GM10248 (cell line): Measurements from ENCODE around the gene KLF11.
A peak's percentile ranks its signal among the peaks of the same experiment; 100 is the strongest.

Source experiments
- CTCF ChIA-PET: fragments of 300-600 bp; sonication (Branson Sonifier 250); formaldehyde crosslinking; extraction: SDS; loops from one replicate; lab custom pipeline; 2021; ENCODE audit warnings: antibody characterized with exemption; lab: Yijun Ruan, JAX
- POLR2A ChIA-PET: fragments of 350-650 bp; sonication (Branson Sonifier 250); formaldehyde crosslinking; extraction: SDS; loops from one replicate; lab custom pipeline; 2020; ENCODE audit warnings: antibody characterized with exemption; lab: Yijun Ruan, JAX
- DNase-seq: peaks from one replicate; pipeline ENCODE4 v3.0.0; 2012; ENCODE audit errors: extremely low spot score
- TF ChIP-seq, protein P1 (sequence below): IDR thresholded peaks from 2 replicates; pipeline ENCODE4 v1.5.1; 2012; ENCODE audit warnings: mild to moderate bottlenecking, low read depth; ENCODE audit errors: extremely low read depth, missing control alignments, control extremely low read depth

The KLF11 gene

GRCh38 chr2:10043256-10043905, at the start of gene KLF11:
Gene KLF11 (plus strand): TSS chr2:10043550. CDS start chr2:10043717, 167 bp downstream.
- POLR2A ChIA-PET: interaction anchor here (1.4 kb wide), 1 partner anchor 200 kb away, joined by 3 read pairs; the partner anchor contains the start of gene TAF1B
- DNase-seq: peak; percentile 88
- TF ChIP-seq, protein P1, sequence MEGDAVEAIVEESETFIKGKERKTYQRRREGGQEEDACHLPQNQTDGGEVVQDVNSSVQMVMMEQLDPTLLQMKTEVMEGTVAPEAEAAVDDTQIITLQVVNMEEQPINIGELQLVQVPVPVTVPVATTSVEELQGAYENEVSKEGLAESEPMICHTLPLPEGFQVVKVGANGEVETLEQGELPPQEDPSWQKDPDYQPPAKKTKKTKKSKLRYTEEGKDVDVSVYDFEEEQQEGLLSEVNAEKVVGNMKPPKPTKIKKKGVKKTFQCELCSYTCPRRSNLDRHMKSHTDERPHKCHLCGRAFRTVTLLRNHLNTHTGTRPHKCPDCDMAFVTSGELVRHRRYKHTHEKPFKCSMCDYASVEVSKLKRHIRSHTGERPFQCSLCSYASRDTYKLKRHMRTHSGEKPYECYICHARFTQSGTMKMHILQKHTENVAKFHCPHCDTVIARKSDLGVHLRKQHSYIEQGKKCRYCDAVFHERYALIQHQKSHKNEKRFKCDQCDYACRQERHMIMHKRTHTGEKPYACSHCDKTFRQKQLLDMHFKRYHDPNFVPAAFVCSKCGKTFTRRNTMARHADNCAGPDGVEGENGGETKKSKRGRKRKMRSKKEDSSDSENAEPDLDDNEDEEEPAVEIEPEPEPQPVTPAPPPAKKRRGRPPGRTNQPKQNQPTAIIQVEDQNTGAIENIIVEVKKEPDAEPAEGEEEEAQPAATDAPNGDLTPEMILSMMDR: no peak
- CTCF ChIA-PET: interaction anchor here (0.9 to 11.3 kb wide), 3 partner anchors 28 to 229 kb away, joined by 4 to 74 read pairs (median 13); no protein-coding TSS in a partner anchor

DNA sequence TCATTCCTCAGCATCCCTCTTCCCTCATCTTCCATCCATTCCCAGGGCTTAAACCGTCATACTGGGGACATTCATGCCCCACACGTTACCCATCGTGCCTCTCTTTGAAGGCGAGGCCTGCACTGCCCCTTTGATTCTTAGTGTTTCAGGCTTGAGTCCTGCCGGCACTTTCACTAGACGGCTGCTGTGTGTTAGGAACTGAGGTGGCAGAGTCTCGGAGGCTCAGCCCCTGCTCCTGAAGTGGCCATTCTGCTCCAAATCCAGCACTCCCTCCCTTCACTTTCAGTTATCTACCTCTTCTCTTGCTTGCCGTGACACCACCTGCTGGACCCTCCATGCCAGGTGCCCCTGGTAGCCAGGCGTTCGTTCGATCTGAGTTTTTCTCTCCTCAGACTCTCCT, 48.9 kb upstream of the KLF11 start:
- CTCF ChIA-PET: interaction anchor here (1.2 to 4.2 kb wide), 4 partner anchors 9 to 181 kb away, joined by 3 to 47 read pairs (median 14); no protein-coding TSS in a partner anchor
- POLR2A ChIA-PET: no interaction called here
- TF ChIP-seq, protein P1: no peak
- DNase-seq: no peak

- CTCF ChIA-PET: interaction anchor here (0.7 to 4.2 kb wide), 2 partner anchors 10 to 114 kb away, joined by 4 to 47 read pairs; no protein-coding TSS in a partner anchor
These were observed 48.3 kb upstream of the KLF11 start for GRCh38 chr2:9995059-9995458.

DNA sequence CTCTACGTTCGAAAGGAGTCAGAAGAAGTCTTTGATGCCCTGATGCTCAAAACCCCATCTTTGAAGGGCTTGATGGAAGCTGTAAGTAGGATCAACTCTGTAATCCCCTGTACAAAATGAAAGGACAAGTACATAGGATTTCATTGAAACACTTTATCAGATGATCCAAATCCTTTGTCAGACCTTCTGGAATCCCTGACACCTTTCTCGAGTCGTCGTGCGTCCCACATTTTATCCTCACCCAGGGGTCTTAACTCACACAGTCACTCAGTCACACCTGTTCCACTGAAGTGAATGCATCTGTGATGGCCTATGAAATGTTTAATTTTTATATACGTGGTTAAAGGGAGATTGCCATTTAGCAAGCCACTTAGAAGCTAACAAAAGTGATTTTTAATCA, 47.0 kb upstream of the KLF11 start:
- no peak for DNase-seq
- POLR2A ChIA-PET: no interaction called here
- CTCF ChIA-PET: interaction anchor here (0.9 to 4.2 kb wide), 3 partner anchors 11 to 82 kb away, joined by 3 to 47 read pairs (median 3); no protein-coding TSS in a partner anchor
- TF ChIP-seq, protein P1: no peak

More at GRCh38 chr2:9995059-9995458, 48.3 kb upstream of the KLF11 start:
- TF ChIP-seq, protein P1: no peak
- no peak for DNase-seq
- POLR2A ChIA-PET: no interaction called here

GRCh38 chr2:9997936-9998335, 45.4 kb upstream of the KLF11 start:
- TF ChIP-seq, protein P1: no peak
- ChIA-PET CTCF (interaction anchor here (1.0 to 4.2 kb wide), 3 partner anchors 9 to 52 kb away, joined by 3 to 47 read pairs (median 3); no protein-coding TSS in a partner anchor), POLR2A (no interaction called here)
- no peak for DNase-seq

GRCh38 chr2:9998916-9999654, 44.3 kb upstream of the KLF11 start:
- POLR2A ChIA-PET: no interaction called here
- CTCF ChIA-PET: interaction anchor here (1.2 kb wide), 1 partner anchor 15 kb away, joined by 7 read pairs; no protein-coding TSS in a partner anchor
- DNase-seq: no peak
- TF ChIP-seq, protein P1: no peak
